ENCODE measurements around the gene MIPOL1.

MIPOL1 gene

GRCh38 chr14:37472906-37473305 is 275.2 kb downstream of the MIPOL1 start:
- H3K27me3 ChIP-seq (ENCODE audit: insufficient read depth, low read length): no peaks in the 10 kb centered on the region
- TF ChIP-seq EZH2 (IDR thresholded peaks at IDR 0.05; ENCODE audit: borderline replicate concordance, low read length) (no peak), CTCF (IDR thresholded peaks at IDR 0.05; ENCODE audit: low read length) (no peak)
- no peaks in the 10 kb centered on the region for H3F3A ChIP-seq (ENCODE audit: insufficient read depth, low read length)
- H2AFZ ChIP-seq (ENCODE audit: low read length): no peak overlapping the region
- H3K9me2 ChIP-seq (ENCODE audit: low read depth, low read length): no peaks in the 10 kb centered on the region
- H3K4me3 ChIP-seq (ENCODE audit: low read depth, low read length, poor library complexity, severe bottlenecking): no peak overlapping the region
- H3K9ac ChIP-seq (ENCODE audit: low read length): no peak overlapping the region
- no peaks in the 10 kb centered on the region for H3K36me3 ChIP-seq (ENCODE audit: insufficient read depth, low read length)
- no peaks in the 10 kb centered on the region for H3K4me1 ChIP-seq (ENCODE audit: insufficient read depth, low read length, severe bottlenecking)
- no peak overlapping the region for H3K27ac ChIP-seq (ENCODE audit: low read depth, low read length, poor library complexity, severe bottlenecking)
- H3K79me2 ChIP-seq (ENCODE audit: insufficient read depth, low read length): no peaks in the 10 kb centered on the region
- H3K9me3 ChIP-seq (ENCODE audit: low read length): no peaks in the 10 kb centered on the region
- no peaks in the 10 kb centered on the region for H4K20me1 ChIP-seq (ENCODE audit: insufficient read depth, low read length)
- no peak overlapping the region for H3K4me2 ChIP-seq (ENCODE audit: low read length)

GRCh38 chr14:37474191-37474590 is 276.5 kb downstream of the MIPOL1 start:
- Histone ChIP-seq H3K4me1 (ENCODE audit: insufficient read depth, low read length, severe bottlenecking) (no peaks in the 10 kb centered on the region), H3F3A (ENCODE audit: insufficient read depth, low read length) (no peaks in the 10 kb centered on the region), H3K27ac (ENCODE audit: low read depth, low read length, poor library complexity, severe bottlenecking) (no peak overlapping the region), H3K79me2 (ENCODE audit: insufficient read depth, low read length) (no peaks in the 10 kb centered on the region), H2AFZ (ENCODE audit: low read length) (no peak overlapping the region), H3K9ac (ENCODE audit: low read length) (no peak overlapping the region), H3K4me2 (ENCODE audit: low read length) (no peak overlapping the region), H4K20me1 (ENCODE audit: insufficient read depth, low read length) (no peaks in the 10 kb centered on the region), H3K4me3 (ENCODE audit: low read depth, low read length, poor library complexity, severe bottlenecking) (no peak overlapping the region), H3K27me3 (ENCODE audit: insufficient read depth, low read length) (no peaks in the 10 kb centered on the region), H3K9me2 (ENCODE audit: low read depth, low read length) (no peaks in the 10 kb centered on the region), H3K9me3 (ENCODE audit: low read length) (no peaks in the 10 kb centered on the region), H3K36me3 (ENCODE audit: insufficient read depth, low read length) (no peaks in the 10 kb centered on the region)
- TF ChIP-seq EZH2 (IDR thresholded peaks at IDR 0.05; ENCODE audit: borderline replicate concordance, low read length) (no peak), CTCF (IDR thresholded peaks at IDR 0.05; ENCODE audit: low read length) (no peak)

- Histone ChIP-seq H3K9me2 (ENCODE audit: low read depth, low read length) (no peaks in the 10 kb centered on the region), H4K20me1 (ENCODE audit: insufficient read depth, low read length) (no peaks in the 10 kb centered on the region), H3K79me2 (ENCODE audit: insufficient read depth, low read length) (no peaks in the 10 kb centered on the region), H2AFZ (ENCODE audit: low read length) (no peak overlapping the region), H3K4me1 (ENCODE audit: insufficient read depth, low read length, severe bottlenecking) (no peaks in the 10 kb centered on the region), H3K4me2 (ENCODE audit: low read length) (no peak overlapping the region), H3K27me3 (ENCODE audit: insufficient read depth, low read length) (no peaks in the 10 kb centered on the region), H3K4me3 (ENCODE audit: low read depth, low read length, poor library complexity, severe bottlenecking) (no peak overlapping the region), H3K36me3 (ENCODE audit: insufficient read depth, low read length) (no peaks in the 10 kb centered on the region), H3K9ac (ENCODE audit: low read length) (no peak overlapping the region), H3F3A (ENCODE audit: insufficient read depth, low read length) (no peaks in the 10 kb centered on the region), H3K27ac (ENCODE audit: low read depth, low read length, poor library complexity, severe bottlenecking) (no peak overlapping the region), H3K9me3 (ENCODE audit: low read length) (no peaks in the 10 kb centered on the region)
- no peak for TF ChIP-seq CTCF (IDR thresholded peaks at IDR 0.05; ENCODE audit: low read length)
- no peak for TF ChIP-seq EZH2 (IDR thresholded peaks at IDR 0.05; ENCODE audit: borderline replicate concordance, low read length)
These were observed 282.9 kb downstream of the MIPOL1 start for GRCh38 chr14:37480446-37481290.
